WTC11 (cell line): Measurements from ENCODE around the gene TMEM80.

Source experiments
- CREB1 ChIP-seq: sonication (generic); formaldehyde crosslinking; IDR thresholded peaks from 2 replicates; pipeline ENCODE4 v1.8.0; 2023; ENCODE audit warnings: mild to moderate bottlenecking, missing genetic modification reagents
- FOXP1 ChIP-seq: sonication (generic); formaldehyde crosslinking; IDR thresholded peaks from 2 replicates; pipeline ENCODE4 v1.8.0; 2022; ENCODE audit warnings: missing genetic modification reagents, mild to moderate bottlenecking, moderate library complexity, borderline replicate concordance
- IRF2 ChIP-seq: sonication (generic); formaldehyde crosslinking; IDR thresholded peaks from 2 replicates; pipeline ENCODE4 v1.8.0; 2022; ENCODE audit warnings: low read depth, missing genetic modification reagents, borderline replicate concordance
- TF ChIP-seq, protein P1 (sequence below): fragments of 200-600 bp; IDR thresholded peaks from 2 replicates; pipeline ENCODE4 v1.8.0; 2022; ENCODE audit warnings: antibody characterized with exemption
- TF ChIP-seq, protein P2 (sequence below): sonication (generic); formaldehyde crosslinking; IDR thresholded peaks from 2 replicates; pipeline ENCODE4 v1.8.1; 2022; ENCODE audit warnings: mild to moderate bottlenecking, moderate library complexity, missing genetic modification reagents
- TF ChIP-seq, protein P3 (sequence below): sonication (generic); formaldehyde crosslinking; IDR thresholded peaks from 2 replicates; pipeline ENCODE4 v1.8.0; 2022; ENCODE audit warnings: mild to moderate bottlenecking, missing genetic modification reagents
- TF ChIP-seq, protein P4 (sequence below): sonication (generic); formaldehyde crosslinking; IDR thresholded peaks from 2 replicates; pipeline ENCODE4 v1.8.0; 2022; ENCODE audit warnings: missing genetic modification reagents
- TF ChIP-seq, protein P5 (sequence below): sonication (generic); formaldehyde crosslinking; IDR thresholded peaks from 2 replicates; pipeline ENCODE4 v1.8.1; 2023; ENCODE audit warnings: mild to moderate bottlenecking, missing genetic modification reagents

DNA sequence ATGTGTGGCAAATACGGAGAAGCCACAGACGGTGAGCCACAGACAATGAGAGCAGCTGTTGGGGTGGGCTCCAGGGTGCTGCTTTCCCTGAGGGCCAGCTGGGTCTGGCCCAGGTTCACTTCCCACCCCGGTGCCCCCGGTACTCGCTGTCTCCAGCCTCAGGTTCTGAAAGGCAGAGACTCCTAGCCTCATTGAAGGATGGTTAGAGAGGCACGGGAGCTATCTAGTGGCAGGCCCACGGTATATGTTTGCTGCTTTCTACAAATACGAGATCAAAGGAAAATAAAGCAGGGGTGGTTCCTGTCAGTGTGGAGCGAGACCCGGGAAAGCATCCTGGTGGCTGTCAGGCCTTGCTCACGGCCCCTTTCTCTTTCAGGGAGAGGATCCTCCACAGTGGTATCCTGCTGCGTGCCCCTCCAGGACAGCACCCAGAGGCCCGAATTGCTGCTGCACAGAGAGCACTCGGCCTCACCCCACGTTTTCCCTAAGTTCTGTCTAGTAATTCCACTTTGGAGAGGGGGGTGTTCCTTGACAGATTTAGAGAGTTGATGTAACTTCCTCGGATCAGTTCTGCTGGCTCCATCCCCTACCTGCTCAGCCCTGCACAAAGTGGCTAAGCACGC is 3.0 kb downstream of the TMEM80 start:
- TF ChIP-seq, protein P1, sequence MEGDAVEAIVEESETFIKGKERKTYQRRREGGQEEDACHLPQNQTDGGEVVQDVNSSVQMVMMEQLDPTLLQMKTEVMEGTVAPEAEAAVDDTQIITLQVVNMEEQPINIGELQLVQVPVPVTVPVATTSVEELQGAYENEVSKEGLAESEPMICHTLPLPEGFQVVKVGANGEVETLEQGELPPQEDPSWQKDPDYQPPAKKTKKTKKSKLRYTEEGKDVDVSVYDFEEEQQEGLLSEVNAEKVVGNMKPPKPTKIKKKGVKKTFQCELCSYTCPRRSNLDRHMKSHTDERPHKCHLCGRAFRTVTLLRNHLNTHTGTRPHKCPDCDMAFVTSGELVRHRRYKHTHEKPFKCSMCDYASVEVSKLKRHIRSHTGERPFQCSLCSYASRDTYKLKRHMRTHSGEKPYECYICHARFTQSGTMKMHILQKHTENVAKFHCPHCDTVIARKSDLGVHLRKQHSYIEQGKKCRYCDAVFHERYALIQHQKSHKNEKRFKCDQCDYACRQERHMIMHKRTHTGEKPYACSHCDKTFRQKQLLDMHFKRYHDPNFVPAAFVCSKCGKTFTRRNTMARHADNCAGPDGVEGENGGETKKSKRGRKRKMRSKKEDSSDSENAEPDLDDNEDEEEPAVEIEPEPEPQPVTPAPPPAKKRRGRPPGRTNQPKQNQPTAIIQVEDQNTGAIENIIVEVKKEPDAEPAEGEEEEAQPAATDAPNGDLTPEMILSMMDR: no peak
- TF ChIP-seq, protein P2, sequence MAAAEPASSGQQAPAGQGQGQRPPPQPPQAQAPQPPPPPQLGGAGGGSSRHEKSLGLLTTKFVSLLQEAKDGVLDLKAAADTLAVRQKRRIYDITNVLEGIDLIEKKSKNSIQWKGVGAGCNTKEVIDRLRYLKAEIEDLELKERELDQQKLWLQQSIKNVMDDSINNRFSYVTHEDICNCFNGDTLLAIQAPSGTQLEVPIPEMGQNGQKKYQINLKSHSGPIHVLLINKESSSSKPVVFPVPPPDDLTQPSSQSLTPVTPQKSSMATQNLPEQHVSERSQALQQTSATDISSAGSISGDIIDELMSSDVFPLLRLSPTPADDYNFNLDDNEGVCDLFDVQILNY (CRISPR knock-in tag): no peak
- no peak for TF ChIP-seq CREB1 (CRISPR knock-in tag)
- no peak for TF ChIP-seq IRF2 (CRISPR knock-in tag)
- TF ChIP-seq, protein P3, sequence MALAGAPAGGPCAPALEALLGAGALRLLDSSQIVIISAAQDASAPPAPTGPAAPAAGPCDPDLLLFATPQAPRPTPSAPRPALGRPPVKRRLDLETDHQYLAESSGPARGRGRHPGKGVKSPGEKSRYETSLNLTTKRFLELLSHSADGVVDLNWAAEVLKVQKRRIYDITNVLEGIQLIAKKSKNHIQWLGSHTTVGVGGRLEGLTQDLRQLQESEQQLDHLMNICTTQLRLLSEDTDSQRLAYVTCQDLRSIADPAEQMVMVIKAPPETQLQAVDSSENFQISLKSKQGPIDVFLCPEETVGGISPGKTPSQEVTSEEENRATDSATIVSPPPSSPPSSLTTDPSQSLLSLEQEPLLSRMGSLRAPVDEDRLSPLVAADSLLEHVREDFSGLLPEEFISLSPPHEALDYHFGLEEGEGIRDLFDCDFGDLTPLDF: no peak
- TF ChIP-seq FOXP1 (CRISPR knock-in tag): no peak
- TF ChIP-seq, protein P4, sequence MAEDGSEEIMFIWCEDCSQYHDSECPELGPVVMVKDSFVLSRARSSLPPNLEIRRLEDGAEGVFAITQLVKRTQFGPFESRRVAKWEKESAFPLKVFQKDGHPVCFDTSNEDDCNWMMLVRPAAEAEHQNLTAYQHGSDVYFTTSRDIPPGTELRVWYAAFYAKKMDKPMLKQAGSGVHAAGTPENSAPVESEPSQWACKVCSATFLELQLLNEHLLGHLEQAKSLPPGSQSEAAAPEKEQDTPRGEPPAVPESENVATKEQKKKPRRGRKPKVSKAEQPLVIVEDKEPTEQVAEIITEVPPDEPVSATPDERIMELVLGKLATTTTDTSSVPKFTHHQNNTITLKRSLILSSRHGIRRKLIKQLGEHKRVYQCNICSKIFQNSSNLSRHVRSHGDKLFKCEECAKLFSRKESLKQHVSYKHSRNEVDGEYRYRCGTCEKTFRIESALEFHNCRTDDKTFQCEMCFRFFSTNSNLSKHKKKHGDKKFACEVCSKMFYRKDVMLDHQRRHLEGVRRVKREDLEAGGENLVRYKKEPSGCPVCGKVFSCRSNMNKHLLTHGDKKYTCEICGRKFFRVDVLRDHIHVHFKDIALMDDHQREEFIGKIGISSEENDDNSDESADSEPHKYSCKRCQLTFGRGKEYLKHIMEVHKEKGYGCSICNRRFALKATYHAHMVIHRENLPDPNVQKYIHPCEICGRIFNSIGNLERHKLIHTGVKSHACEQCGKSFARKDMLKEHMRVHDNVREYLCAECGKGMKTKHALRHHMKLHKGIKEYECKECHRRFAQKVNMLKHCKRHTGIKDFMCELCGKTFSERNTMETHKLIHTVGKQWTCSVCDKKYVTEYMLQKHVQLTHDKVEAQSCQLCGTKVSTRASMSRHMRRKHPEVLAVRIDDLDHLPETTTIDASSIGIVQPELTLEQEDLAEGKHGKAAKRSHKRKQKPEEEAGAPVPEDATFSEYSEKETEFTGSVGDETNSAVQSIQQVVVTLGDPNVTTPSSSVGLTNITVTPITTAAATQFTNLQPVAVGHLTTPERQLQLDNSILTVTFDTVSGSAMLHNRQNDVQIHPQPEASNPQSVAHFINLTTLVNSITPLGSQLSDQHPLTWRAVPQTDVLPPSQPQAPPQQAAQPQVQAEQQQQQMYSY: no peak
- TF ChIP-seq, protein P5, sequence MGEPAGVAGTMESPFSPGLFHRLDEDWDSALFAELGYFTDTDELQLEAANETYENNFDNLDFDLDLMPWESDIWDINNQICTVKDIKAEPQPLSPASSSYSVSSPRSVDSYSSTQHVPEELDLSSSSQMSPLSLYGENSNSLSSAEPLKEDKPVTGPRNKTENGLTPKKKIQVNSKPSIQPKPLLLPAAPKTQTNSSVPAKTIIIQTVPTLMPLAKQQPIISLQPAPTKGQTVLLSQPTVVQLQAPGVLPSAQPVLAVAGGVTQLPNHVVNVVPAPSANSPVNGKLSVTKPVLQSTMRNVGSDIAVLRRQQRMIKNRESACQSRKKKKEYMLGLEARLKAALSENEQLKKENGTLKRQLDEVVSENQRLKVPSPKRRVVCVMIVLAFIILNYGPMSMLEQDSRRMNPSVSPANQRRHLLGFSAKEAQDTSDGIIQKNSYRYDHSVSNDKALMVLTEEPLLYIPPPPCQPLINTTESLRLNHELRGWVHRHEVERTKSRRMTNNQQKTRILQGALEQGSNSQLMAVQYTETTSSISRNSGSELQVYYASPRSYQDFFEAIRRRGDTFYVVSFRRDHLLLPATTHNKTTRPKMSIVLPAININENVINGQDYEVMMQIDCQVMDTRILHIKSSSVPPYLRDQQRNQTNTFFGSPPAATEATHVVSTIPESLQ: no peak
